HEK293 (cell line): Measurements from ENCODE around the gene CXADR.

Experiments
- CTCF ChIP-seq: fragments of 450-650 bp; formaldehyde crosslinking; IDR thresholded peaks from 2 replicates; pipeline ENCODE4 v1.5.1; 2016; ENCODE audit warnings: missing biosample characterization, missing genetic modification characterization
- ZNF24 ChIP-seq: fragments of 450-650 bp; formaldehyde crosslinking; IDR thresholded peaks from 2 replicates; pipeline ENCODE4 v1.5.1; 2016; ENCODE audit warnings: missing biosample characterization, missing genetic modification characterization
- ZNF274 ChIP-seq, 2 experiments: fragments of 200-500 bp in 1 of 2; fragments of 450-650 bp in 1 of 2; sonication (Bioruptor generic) in 1 of 2; formaldehyde crosslinking in 1 of 2; IDR thresholded peaks; 2 replicates each; pipeline versions ENCODE4 v1.5.1 to v1.6.1; 2014 to 2016; ENCODE audit warnings: borderline replicate concordance in 1 of 2, inconsistent platforms in 1 of 2, low read length in 1 of 2, missing biosample characterization in 1 of 2, missing genetic modification characterization in 1 of 2

- TF ChIP-seq CTCF (tag by site-specific recombination) (no peak), ZNF24 (no peak), ZNF274 (IDR thresholded peaks at IDR 0.05; ENCODE audit: low read length) (no peak), ZNF274 (tag by site-specific recombination; IDR thresholded peaks at IDR 0.05; ENCODE audit: borderline replicate concordance) (no peak)
Measured at GRCh38 chr21:17539323-17539722, 26.5 kb downstream of the CXADR start.
